ENCODE results near the gene CCDC102B.
"Not testable (repeated sequence)": the region's sequence is repeated elsewhere in the genome, so short reads cannot be mapped to it uniquely, and the experiment has no call there.

Gene CCDC102B

GRCh38 chr18:68940039-68940438, 142.2 kb downstream of the CCDC102B start:
- Histone ChIP-seq H3K4me3 (replicated peaks; ENCODE audit: insufficient read depth, low read length) (no peak overlapping the region), H3K27ac (replicated peaks) (no peak overlapping the region), H3K27me3 (ENCODE audit: insufficient read depth, poor library complexity, severe bottlenecking) (no peaks in the 10 kb centered on the region)
- TF ChIP-seq SPI1 (IDR thresholded peaks at IDR 0.05; ENCODE audit: borderline replicate concordance, low read depth), result no peak
- TF ChIP-seq POLR2AphosphoS5 (IDR thresholded peaks at IDR 0.05; ENCODE audit: low read depth), result no peak
- TF ChIP-seq GABPA (IDR thresholded peaks at IDR 0.05; ENCODE audit: low read depth), result no peak
- no peak for TF ChIP-seq CTCF (IDR thresholded peaks at IDR 0.05; ENCODE audit: insufficient read depth, low read length)
- TF ChIP-seq REST (IDR thresholded peaks at IDR 0.05; ENCODE audit: insufficient replicate concordance, low read depth), result no peak
- DNase-seq (ENCODE audit: low read depth in 1 of 2, low spot score in 1 of 2), result no peak

- DNase-seq (ENCODE audit: low read depth in 1 of 2, low spot score in 1 of 2), result no peak
- Histone ChIP-seq H3K27ac (replicated peaks) (no peak overlapping the region), H3K4me3 (replicated peaks; ENCODE audit: insufficient read depth, low read length) (no peak overlapping the region), H3K27me3 (ENCODE audit: insufficient read depth, poor library complexity, severe bottlenecking) (no peaks in the 10 kb centered on the region)
- TF ChIP-seq POLR2AphosphoS5 (IDR thresholded peaks at IDR 0.05; ENCODE audit: low read depth) (no peak), GABPA (IDR thresholded peaks at IDR 0.05; ENCODE audit: low read depth) (no peak), REST (IDR thresholded peaks at IDR 0.05; ENCODE audit: insufficient replicate concordance, low read depth) (no peak)
Measured at GRCh38 chr18:68940754-68941153, 142.9 kb downstream of the CCDC102B start.

GRCh38 chr18:68942230-68942629, 144.3 kb downstream of the CCDC102B start:
- TF ChIP-seq REST (IDR thresholded peaks at IDR 0.05; ENCODE audit: insufficient replicate concordance, low read depth) (no peak), CTCF (IDR thresholded peaks at IDR 0.05; ENCODE audit: insufficient read depth, low read length) (no peak), GABPA (IDR thresholded peaks at IDR 0.05; ENCODE audit: low read depth) (no peak), SPI1 (IDR thresholded peaks at IDR 0.05; ENCODE audit: borderline replicate concordance, low read depth) (no peak), POLR2AphosphoS5 (IDR thresholded peaks at IDR 0.05; ENCODE audit: low read depth) (no peak)
- DNase-seq (ENCODE audit: low read depth in 1 of 2, low spot score in 1 of 2), result no peak
- H3K27ac ChIP-seq (replicated peaks), result no peak overlapping the region
- no peaks in the 10 kb centered on the region for H3K27me3 ChIP-seq (ENCODE audit: insufficient read depth, poor library complexity, severe bottlenecking)
- no peak overlapping the region for H3K4me3 ChIP-seq (replicated peaks; ENCODE audit: insufficient read depth, low read length)

- not testable (repeated sequence) for H3K27ac ChIP-seq (replicated peaks); H3K27me3 ChIP-seq (ENCODE audit: insufficient read depth, poor library complexity, severe bottlenecking); H3K4me3 ChIP-seq (replicated peaks; ENCODE audit: insufficient read depth, low read length); DNase-seq (ENCODE audit: low read depth in 1 of 2, low spot score in 1 of 2)
Measured at GRCh38 chr18:68943861-68944260, 146.0 kb downstream of the CCDC102B start.
